ENCODE data around the gene TRPT1.

Gene TRPT1

GRCh38 chr11:64229744-64230170 is 3.8 kb upstream of the TRPT1 start:
- DNase-seq (ENCODE audit: low spot score): peak; percentile 11

- DNase-seq (ENCODE audit: low spot score): no peak
These were observed 3.2 kb upstream of the TRPT1 start for GRCh38 chr11:64229090-64229743.

- no peak for DNase-seq (ENCODE audit: low spot score)
These were observed 1.5 kb upstream of the TRPT1 start for GRCh38 chr11:64227405-64227956.

GRCh38 chr11:64226507-64227051 is 593 bp upstream of the TRPT1 start:
- peak; percentile 46 for DNase-seq (ENCODE audit: low spot score)

GRCh38 chr11:64224891-64225607 is 937 bp downstream of the TRPT1 start:
- no peak for DNase-seq (ENCODE audit: low spot score)

- DNase-seq (ENCODE audit: low spot score): no peak
These were observed 1.7 kb downstream of the TRPT1 start for GRCh38 chr11:64224151-64224890.

GRCh38 chr11:64223001-64223651 is 2.9 kb downstream of the TRPT1 start:
- no peak for DNase-seq (ENCODE audit: low spot score)

- no peak for DNase-seq (ENCODE audit: low spot score)
These were observed 3.4 kb downstream of the TRPT1 start for GRCh38 chr11:64222651-64223000.

- DNase-seq (ENCODE audit: low spot score): no peak
These were observed 5.2 kb downstream of the TRPT1 start for GRCh38 chr11:64220798-64221197.

GRCh38 chr11:64220271-64220670 is 5.7 kb downstream of the TRPT1 start:
- DNase-seq (ENCODE audit: low spot score): no peak

- DNase-seq (ENCODE audit: low spot score): no peak
These were observed 6.2 kb downstream of the TRPT1 start for GRCh38 chr11:64219755-64220154.

- DNase-seq (ENCODE audit: low spot score): no peak
These were observed 6.7 kb downstream of the TRPT1 start for GRCh38 chr11:64219354-64219684.

- no peak for DNase-seq (ENCODE audit: low spot score)
These were observed 7.2 kb downstream of the TRPT1 start for GRCh38 chr11:64218628-64219353.

GRCh38 chr11:64216879-64217278 is 9.1 kb downstream of the TRPT1 start:
- DNase-seq (ENCODE audit: low spot score): no peak

- no peak for DNase-seq (ENCODE audit: low spot score)
These were observed 14.7 kb downstream of the TRPT1 start for GRCh38 chr11:64211181-64211872.

- DNase-seq (ENCODE audit: low spot score): no peak
These were observed 15.5 kb downstream of the TRPT1 start for GRCh38 chr11:64210301-64211020.

GRCh38 chr11:64209563-64209843 is 16.5 kb downstream of the TRPT1 start:
- no peak for DNase-seq (ENCODE audit: low spot score)

GRCh38 chr11:64208796-64209562 is 17.0 kb downstream of the TRPT1 start:
- DNase-seq (ENCODE audit: low spot score): no peak

- no peak for DNase-seq (ENCODE audit: low spot score)
These were observed 17.7 kb downstream of the TRPT1 start for GRCh38 chr11:64208086-64208795.
